HG02973 (cell line): Measurements from ENCODE around the gene FOXP4.

ENCODE experiments used
- ATAC-seq: cut with Tn5 transposase; IDR thresholded peaks from one replicate; pipeline ENCODE4 v1.9.1; 2021; ENCODE audit warnings: moderate library complexity; ENCODE audit not compliant: unreplicated experiment

FOXP4 gene

DNA sequence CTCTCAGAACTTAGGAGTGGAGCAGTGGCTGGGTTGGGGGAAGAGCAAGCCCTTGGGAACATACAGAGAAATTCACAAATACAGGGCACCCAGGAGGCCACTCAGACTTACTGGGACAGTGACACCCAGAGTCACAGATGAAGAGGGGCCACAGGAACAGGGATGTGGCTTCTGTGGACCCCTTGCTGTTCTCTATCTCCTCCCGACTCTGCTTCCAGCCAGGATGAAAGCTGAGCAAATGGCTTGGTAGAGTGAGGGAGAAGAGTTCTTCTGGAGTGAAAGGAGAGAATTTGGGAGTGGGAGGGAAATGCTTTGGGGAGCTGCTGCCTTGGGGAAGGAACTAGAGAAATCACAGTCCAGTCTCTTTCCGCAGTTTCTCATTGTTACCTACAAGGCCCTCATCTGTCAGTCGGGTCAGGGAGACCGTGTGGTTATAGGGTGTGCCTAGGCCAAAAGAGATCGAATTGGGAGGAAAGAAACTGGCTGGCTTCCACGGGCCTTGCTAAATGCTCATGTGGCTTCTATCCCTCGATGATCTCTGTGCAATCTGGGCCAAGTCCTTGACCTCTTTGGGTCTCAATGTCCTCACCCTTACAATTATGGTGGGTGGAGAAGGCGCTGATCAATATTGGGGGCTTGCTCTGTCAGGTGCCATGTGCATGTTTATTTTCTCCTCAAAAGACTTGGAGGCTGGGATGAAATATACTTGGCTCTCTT lies 17.0 kb downstream of the FOXP4 start:
- no peak for ATAC-seq

DNA sequence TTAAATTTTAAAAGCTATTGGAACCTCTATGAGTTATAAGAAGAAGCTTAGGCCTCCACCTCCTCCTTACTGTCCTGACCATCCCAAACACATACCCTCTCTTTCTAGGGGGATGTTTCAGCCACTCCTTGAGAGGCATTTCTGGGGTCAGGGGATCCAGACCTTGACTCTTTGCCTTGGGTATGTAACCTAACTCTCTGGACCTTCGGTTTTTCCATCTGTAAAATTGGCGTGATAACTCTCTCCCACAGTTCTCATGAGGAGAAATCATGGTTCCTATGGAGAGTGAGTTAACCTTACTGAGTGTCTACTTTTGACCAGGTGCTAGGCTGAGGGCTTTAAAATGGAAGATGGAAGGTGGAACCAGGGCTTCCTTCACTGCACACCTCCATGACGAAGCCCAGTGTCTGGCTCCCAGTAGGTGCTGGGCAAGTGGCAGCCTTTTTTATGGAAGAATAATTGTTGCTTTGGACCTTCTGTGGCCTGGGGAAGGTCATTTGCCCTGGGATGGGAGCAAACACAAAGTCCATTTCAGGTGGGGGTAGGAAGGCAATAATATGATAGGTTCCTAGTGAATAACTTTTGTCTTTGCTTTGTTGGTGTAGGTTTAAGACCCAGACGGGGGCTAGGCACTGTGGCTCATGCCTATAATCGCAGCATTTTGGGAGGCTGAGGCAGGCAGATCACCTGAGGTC lies 18.4 kb downstream of the FOXP4 start:
- ATAC-seq: no peak

DNA sequence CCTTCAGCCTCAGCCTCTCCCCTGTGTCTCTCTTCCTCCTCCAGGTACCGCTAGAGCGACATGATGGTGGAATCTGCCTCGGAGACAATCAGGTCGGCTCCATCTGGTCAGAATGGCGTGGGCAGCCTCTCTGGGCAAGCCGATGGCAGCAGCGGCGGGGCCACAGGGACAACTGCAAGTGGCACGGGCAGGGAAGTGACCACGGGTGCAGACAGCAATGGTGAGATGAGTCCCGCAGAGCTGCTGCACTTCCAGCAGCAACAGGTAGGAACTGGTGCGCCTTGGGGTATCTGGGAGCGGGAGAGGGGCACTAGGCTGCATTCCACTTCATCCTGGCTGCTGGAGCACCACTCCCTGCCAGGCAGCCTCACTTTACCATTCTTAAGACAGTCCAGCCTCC lies 19.5 kb downstream of the FOXP4 start:
- ATAC-seq: no peak

DNA sequence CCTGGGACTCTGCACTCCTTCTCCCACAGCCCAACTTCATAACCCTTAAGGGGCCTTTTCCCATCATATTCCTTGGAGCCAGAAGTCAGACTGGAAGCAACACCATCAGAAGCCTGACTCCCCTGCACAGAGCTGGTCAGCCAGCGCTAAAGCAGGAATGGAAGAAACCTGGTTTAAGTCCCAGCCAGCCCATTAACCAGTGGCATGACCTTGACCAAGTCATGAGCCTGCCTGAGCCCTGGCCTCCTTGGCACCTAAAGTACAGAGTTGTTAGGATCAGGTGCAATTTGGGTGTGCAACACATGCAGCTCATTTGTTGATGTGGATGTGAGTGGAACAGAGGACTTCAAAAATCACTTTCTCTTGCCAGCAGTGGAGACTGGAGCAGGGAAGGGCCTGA lies 20.8 kb downstream of the FOXP4 start:
- no peak for ATAC-seq

DNA sequence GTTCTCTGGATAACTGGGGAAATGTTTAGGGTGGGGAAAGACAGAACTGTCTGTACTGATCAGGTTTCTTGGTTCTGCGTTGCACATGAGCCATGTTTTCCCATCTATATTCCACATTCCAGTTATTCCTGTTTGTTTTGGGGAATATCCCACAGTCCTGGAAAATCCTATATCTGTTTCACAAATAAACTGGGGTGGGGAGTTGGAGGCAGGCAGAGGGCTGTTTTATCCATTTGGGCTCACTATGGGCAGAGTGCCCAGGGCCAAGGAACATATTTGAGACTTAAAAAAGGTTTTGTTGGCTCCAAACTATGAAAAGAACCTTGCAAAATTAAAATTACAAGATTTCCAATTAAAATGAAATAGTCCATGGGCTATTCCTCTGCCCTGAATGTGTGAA lies 21.5 kb downstream of the FOXP4 start:
- no peak for ATAC-seq

DNA sequence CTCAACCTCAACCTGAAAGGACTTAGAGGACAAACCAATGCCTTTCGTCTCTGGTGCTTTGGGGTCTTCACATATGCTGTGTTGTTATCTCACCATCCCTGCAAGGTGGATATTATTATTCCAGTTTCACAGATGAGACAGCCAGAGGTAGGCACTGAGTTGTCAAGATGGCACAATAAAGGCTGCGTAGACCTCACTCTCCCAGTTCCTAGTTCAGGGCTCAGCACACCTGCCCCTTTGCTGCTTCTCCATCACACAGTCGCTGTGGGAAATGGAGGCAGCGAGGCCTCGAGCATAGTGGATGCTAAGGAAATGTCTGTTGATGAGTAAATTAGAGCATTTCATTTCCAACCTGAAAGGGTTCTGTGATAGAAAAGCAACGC lies 22.0 kb downstream of the FOXP4 start:
- ATAC-seq: no peak

DNA sequence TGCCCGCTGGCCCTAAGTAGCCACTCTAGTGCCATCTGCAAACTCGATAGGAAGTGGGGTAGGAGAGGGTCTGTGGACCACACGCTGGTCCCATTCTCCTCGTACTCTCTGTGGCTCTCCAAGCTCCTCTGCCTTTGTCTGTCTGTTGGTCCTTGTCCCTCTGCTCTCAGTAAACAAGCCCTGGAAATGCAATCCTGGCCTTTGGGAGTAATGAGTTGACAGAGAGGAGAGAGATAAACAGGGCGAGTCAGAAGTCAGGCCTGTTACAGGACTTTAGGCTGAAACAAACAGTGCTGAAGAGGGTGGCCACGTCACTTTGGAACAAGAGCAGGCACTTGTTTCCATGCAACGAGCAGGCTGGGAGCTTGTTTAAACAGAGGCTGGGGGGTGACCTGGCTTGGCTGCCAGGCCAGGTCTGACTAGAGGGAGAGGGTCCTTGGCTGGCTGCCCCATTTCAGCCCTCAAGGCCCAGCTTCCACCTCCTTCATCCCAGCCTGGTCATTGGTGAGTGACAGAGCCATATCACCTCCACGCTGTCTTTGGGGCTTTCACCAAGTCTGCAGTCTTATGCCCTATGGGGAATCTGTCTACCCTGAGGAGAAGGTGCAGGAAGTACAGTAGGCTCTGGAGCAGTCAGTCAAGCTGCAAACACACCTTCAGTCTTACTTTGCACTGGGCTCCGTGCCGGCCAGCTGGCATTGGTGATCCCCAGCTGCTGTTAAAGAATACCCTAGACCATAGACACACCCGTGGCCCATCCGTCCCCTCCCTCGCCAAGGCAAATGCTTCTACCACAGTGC lies 22.6 kb downstream of the FOXP4 start:
- no peak for ATAC-seq

DNA sequence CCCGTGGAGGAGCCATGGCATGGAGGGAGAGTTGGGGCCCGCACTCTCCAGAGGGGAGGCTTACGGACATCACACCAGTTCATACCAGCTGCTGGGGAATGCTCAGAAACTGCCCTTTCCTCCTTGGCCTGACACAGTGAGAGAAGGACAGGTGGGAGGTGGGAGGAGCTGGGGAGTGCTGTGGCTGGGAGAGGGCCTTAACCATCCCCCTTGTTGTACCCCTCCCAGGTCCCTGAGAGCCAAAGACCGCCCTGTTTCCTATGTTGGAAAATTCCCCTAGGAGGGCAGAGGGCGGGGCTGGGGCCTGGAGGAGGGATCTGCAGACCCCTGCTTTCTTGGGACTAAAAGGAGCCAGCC lies 24.1 kb downstream of the FOXP4 start:
- ATAC-seq: no peak

DNA sequence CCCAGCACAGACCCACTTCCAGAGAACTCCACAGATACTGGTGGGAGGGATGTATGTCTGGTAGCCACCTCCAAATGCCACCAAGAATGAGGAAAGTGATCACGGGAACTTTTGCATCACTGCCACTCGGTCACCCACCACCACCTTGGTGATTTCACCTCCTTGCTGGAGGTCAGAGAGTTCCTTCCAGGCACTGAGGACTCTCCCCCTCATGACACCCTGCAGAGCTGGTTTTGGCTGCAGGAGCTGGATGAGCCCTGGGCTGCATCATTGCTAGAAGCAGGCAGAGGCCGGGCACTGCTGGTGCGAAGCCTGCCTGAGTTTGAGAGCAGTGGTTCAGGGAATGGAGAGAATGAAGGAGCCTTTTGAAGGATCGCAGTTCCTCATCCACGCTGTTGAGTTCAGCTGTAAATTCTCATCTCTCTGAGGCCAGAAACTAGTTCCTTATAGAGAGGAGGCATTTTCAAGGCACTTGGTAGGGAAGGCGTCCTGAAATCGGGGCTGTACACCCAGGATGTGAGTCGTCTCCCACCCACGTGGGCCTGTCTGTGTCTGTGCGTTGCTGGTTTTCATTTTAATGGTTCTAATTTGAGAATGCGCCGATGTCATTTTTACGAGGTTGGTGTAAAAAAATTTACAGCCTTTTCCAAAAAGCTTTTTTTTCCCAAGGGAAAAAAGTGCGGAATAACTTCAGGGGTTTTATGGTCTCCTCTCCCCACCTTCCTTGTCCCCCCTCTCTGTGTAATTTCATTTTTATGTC lies 25.0 kb downstream of the FOXP4 start:
- no peak for ATAC-seq

DNA sequence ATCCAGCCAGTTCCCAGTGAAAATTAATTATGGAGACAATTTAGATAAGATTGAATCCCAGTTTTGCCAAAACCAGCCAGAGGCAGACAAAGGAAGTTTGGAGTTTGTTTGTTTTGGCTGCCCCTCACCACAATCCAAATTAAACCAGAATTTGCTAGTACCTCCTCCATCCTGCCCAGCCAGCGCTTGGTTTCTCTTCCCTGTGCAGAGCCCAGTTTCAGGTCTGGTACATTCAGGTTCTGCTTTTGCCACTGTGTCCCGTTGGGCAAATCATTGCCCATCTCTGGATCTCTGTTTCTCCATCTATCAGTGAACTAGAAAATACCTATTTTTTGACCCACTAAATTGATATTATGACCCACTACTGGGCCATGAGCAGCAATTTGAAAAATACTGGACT lies 26.4 kb downstream of the FOXP4 start:
- ATAC-seq: no peak

DNA sequence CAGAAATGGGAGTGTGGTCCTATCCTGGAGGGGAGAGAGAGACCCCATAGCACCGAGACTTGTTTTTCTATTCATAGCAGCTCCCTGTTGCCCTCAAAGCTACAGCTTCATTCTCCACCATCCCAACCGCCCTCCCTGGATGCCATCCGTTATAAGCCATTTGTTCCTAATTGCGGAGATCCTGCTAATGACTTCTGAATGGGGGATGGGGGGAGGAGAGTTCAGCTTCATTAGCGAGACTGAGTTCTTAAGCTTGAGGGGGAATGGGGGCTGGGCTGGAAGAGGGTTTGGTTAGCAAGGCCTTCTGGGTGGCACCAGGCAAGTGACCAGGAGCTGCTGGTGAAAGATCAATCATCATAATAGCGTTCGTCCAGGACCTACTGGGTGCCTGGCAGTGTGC lies 27.1 kb downstream of the FOXP4 start:
- ATAC-seq: no peak

DNA sequence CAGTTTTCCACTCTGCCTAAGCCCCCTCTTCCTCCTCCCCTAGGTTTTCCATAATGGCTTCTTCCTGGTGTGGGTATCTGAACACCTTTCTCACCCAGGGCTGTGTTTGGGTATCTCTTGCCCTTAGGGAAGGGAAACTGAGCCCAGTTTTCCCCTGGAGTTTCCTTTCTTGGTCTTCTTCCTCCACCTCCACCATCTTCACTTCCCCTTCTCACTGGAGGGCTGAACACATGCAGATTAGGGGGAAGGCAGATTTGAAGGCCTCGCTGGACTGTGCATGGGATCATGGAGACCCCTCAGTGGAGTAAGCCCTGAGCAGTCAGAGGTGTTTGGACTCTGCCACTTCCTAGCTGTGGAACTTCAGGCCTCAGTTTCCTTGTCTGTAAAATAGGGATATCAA lies 27.8 kb downstream of the FOXP4 start:
- ATAC-seq: no peak

DNA sequence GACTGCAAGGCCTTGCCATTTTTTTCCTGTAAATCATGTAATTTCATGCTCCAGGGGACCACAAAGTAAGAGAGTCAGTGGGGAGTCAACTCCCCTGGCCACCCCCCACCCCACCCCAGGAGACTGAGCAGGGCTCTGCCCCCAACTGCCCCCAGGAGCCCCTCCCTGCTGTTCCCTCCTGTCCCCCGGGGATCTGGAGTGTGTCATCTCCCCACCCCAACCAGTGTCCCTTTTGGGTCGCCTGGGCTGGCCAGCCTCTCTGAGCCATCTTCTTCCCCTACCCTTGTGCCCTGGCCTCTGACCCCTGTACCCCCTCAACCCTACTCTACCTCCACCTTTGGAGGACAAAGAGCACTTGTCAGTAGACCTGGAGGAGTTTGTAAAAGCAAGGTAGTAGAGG lies 29.4 kb downstream of the FOXP4 start:
- no peak for ATAC-seq

DNA sequence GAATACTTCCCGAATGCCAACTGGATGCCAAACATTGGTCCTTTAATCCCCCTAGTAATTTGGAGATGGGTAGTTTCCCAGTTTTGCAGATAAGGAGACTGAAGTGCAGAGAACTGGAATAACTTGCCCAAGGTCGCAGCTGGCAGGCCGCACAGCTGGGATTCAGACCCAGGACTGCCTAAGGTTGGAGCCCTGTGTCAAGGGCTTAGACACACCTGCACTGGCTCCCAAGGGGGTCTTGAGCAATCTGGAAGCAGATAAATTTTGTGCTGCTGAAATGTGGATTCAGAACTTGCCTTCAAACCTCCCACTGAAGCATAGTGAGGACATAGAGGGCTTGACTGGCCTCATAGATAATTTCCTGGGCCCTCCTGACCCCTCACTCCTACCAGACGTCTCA lies 30.5 kb downstream of the FOXP4 start:
- no peak for ATAC-seq

DNA sequence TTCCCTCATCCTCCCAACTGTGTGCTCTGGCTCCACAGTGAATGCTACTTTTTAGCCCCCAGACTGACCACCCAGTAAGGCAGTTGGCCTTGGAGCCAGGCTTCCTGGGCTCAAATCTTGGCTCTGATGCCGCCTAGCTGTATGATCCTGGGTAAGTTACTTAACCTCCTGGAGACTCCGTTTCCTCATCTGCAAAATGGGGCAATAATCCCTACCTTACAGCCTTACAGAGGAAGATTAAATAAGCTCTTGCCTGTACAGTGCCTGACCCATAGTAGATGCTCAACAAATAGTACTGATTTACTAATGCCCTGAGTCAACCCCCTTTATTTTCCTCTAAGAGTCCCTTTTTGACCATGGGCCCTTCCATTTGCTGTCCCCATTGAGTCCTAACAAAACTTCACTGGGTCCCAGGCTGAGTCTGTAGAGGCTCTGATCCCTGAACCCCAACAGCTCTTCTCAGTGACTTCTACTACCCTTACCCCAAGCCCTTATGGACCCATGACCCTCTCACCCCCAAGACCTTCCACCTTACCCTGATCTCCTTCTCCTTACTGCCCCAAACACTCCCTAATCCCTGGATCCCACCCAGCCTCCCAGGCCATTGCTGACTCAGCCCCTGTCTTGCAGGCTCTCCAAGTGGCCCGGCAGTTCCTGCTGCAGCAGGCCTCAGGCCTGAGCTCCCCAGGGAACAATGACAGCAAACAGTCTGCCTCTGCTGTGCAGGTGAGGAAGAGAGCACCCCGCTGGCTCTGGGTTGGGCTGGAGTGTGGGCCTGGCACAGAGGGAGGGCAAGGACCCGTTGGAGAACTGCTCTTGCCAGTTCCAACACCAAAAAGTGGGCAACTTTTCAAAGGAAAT lies 31.4 kb downstream of the FOXP4 start:
- no peak for ATAC-seq

DNA sequence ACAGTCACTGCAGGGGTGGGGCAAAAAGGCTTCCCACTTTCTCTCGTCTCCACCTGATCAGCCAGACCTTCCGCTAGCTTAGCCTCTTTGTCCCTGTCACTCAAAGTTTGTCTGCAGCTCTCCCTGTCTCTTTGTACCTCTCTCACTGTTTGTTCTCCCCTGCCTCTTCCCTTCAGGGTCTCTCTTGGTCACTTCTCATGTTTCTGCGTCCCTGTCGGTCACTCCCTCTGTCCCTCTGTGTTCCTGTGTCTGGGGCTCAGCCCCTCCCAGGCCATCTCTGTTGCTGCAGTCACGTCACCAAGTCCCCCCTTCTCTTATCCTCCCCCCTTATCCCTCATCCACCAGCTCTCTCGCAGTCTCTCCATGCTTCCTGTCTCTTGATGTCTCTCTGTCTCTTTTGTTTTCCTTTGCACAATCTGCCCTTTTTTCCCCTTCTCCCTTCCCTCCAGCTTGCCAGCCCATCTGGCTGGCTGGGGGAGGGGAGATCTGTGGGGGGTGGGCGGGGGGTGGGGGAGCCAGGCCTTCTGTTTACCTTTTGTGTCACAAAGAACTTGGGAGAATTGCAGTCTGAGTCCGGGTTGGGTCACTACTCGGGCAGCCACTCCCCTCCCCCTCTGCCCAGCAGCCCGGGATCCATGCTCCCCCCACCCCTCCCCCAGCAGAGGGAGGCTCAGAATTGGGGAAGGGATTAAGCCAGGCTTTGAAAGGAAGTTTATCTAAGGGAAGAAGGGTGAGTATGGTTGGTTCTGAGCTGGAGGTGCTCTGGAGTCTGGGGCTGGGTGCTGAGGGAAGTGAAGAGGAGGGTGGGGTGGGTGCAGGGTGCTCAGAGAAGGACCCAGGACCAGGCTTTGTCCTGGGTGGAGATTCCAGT lies 32.3 kb downstream of the FOXP4 start:
- ATAC-seq: no peak

DNA sequence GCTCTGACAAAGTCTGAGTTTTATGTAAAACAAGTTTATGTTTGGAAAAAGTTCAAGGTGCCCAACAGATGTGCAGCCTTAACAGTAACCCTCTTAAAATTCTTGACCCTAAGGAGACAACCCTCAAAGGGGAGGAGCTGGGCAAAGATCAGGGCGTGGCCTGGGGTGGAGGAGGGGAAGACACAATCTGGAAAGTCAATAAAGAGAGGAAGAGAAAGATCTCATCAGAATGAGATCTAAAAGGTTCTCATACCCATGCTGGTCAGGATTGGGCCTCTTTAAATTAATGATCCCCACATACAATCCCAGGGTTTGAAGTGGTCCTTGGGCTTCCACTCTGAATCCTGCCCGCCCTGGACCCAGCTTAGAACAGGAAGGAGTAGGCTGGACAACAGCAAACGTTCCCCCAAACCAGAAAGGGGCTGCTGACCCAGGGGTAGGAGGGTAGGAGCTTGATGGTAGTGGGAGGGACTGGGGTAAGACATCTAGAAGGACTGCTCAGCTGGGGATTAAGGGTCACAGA lies 33.0 kb downstream of the FOXP4 start:
- ATAC-seq: no peak

DNA sequence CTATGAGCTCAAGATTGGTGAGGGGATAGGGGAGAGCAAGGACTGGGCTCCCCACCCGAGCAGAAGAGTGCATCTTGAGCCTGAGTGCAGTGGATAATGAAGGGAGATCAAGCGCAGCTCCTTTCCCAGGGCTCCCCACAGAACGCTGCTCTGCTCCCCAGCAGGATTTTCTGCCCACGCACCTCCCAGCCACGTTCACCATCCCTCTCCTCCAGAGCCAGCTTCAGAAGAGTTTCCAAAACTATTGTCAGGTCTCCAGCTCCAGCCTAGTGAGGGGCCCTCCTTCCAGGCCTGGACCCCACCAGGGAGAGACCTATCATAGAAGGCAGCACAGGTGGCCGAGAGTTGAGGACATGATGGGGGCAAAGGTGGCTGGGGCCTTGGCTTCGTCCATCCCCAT lies 34.5 kb downstream of the FOXP4 start:
- no peak for ATAC-seq

DNA sequence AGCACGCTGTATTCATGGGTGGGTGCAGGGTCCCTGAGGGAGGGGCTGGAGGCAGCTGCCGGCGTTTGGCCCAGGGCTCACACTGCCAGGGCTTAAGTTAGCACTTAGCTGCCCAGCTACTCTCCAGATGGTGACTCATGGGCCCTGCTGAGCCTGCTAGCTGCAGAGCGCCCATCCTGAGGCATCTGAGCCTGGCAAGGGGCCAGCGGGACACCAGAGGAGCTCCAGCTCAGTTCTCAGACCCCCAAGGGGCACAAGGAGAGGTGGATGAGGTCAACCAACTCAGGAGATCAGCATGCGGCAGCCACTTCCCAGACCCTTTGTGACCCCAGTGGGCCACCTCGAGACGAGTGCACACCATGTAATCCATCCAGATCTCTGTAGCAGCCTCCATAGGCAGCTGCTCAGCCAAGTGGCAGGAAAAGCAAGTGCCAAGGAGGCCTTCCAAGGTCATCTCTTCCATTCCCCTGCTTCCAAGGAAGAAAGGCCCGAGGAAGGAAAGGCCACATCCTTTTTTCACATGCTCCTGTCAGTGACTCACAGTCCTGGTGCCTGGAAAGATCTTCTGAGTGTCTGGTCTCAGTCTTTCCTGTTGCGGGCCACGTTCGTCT lies 35.3 kb downstream of the FOXP4 start:
- no peak for ATAC-seq
